ENCODE results near the gene ELMOD3. TPM values are rescaled to one million over a fixed set of nuclear protein-coding genes. Genes with fewer than 3 reads are reported as not detected.

The ELMOD3 gene
- total and polyA plus RNA-seq, 9 of the 15 experiments (the other 6 are each of a cell fraction or from before 2014, with no cell fraction given) = 2.7 to 18.7 (median 11.6) TPM

DNA sequence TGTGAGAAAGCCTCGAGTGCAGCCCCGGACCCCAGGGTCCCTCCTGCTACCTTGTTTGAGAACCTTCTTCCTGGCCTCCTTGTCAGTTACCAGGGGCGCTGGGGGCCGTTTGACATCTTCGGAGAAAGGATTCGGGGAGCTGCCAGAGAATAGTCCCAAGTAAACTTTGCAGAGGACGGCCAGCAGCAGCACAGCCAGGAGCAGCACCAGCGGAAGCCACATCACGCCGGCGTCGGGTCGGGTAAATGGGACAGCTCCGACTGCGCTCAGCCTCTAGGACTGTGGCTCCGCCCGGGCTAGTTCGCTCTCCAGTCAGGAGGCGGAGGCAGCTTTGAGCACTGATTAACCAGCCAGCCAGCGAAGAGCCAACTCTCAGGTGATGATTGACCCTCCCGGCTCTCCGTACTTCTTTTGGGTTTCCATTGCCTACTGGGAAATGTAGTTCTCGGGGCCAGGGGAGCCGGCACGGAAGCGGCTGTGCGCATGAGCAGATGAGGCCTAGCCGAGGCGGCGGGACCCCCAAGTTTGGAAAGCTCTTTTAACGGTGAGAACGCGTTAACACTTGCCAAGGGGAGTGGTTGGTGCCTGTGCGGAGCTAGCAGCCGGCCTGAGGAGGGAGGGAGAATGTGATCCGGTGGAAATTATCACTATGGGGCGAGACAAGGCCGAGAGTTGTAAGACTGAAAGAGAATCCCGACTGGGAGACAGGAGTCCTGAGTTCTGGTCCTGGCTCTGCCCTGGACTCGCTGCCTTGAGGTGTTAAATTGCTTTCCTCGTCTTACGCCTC, at the start of gene ELMOD3, which contains the start of gene RETSAT (continued):
- TF ChIP-seq, protein P1, sequence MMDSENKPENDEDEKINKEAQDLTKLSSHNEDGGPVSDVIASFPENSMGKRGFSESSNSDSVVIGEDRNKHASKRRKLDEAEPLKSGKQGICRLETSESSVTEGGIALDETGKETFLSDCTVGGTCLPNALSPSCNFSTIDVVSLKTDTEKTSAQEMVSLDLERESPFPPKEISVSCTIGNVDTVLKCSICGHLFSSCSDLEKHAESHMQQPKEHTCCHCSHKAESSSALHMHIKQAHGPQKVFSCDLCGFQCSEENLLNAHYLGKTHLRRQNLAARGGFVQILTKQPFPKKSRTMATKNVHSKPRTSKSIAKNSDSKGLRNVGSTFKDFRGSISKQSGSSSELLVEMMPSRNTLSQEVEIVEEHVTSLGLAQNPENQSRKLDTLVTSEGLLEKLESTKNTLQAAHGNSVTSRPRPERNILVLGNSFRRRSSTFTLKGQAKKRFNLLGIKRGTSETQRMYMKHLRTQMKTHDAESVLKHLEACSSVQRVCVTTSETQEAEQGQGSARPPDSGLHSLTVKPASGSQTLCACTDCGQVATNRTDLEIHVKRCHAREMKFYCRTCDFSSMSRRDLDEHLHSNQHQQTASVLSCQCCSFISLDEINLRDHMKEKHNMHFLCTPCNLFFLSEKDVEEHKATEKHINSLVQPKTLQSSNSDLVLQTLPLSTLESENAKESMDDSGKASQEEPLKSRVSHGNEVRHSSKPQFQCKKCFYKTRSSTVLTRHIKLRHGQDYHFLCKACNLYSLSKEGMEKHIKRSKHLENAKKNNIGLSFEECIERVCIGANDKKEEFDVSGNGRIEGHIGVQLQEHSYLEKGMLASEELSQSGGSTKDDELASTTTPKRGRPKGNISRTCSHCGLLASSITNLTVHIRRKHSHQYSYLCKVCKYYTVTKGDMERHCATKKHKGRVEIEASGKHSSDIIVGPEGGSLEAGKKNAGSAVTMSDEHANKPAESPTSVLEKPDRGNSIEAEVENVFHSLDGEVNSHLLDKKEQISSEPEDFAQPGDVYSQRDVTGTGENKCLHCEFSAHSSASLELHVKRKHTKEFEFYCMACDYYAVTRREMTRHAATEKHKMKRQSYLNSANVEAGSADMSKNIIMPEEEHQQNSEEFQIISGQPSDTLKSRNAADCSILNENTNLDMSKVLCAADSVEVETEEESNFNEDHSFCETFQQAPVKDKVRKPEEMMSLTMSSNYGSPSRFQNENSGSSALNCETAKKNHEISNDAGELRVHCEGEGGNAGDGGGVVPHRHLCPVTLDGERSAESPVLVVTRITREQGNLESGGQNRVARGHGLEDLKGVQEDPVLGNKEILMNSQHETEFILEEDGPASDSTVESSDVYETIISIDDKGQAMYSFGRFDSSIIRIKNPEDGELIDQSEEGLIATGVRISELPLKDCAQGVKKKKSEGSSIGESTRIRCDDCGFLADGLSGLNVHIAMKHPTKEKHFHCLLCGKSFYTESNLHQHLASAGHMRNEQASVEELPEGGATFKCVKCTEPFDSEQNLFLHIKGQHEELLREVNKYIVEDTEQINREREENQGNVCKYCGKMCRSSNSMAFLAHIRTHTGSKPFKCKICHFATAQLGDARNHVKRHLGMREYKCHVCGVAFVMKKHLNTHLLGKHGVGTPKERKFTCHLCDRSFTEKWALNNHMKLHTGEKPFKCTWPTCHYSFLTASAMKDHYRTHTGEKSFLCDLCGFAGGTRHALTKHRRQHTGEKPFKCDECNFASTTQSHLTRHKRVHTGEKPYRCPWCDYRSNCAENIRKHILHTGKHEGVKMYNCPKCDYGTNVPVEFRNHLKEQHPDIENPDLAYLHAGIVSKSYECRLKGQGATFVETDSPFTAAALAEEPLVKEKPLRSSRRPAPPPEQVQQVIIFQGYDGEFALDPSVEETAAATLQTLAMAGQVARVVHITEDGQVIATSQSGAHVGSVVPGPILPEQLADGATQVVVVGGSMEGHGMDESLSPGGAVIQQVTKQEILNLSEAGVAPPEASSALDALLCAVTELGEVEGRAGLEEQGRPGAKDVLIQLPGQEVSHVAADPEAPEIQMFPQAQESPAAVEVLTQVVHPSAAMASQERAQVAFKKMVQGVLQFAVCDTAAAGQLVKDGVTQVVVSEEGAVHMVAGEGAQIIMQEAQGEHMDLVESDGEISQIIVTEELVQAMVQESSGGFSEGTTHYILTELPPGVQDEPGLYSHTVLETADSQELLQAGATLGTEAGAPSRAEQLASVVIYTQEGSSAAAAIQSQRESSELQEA (IDR thresholded peaks at IDR 0.05; ENCODE audit: low read depth) = peak; percentile 100
- TF ChIP-seq SIX5 (IDR thresholded peaks at IDR 0.05; ENCODE audit: borderline replicate concordance in 1 of 2, insufficient read depth in 1 of 2, low read depth in 1 of 2, low read length in 2 of 2) (peak; percentile 89 to 93), ZNF263 (CRISPR knock-in tag; IDR thresholded peaks at IDR 0.05; ENCODE audit: borderline replicate concordance) (peak; percentile 15; the same call in 1 of the 2 replicates), TAF1 (IDR thresholded peaks at IDR 0.05; ENCODE audit: control insufficient read depth, extremely low read depth, insufficient read depth, low read length, severe bottlenecking) (peak; percentile 87), SAP30 (IDR thresholded peaks at IDR 0.05; ENCODE audit: borderline replicate concordance, insufficient read depth, low read depth, low read length, poor library complexity, severe bottlenecking) (peak; percentile 34), NFRKB (IDR thresholded peaks at IDR 0.05; ENCODE audit: low read depth) (no peak), SRF (CRISPR knock-in tag; IDR thresholded peaks at IDR 0.05) (peak in 1 of 2 experiments; percentile 56; a peak in 2 of 4 replicates), ASH1L (IDR thresholded peaks at IDR 0.05; ENCODE audit: borderline replicate concordance, low read depth, partially characterized antibody) (no peak), ZNF121 (CRISPR knock-in tag; conservative IDR thresholded peaks at IDR 0.05) (no peak), ZNF3 (CRISPR knock-in tag; IDR thresholded peaks at IDR 0.05) (no peak), NRF1 (conservative IDR thresholded peaks at IDR 0.05 in 1 of 2, IDR thresholded peaks at IDR 0.05 in 1 of 2) (peak; percentile 94 to 95), ETV1 (tag; conservative IDR thresholded peaks at IDR 0.05; ENCODE audit: low read depth) (peak; percentile 71), RBFOX2 (IDR thresholded peaks at IDR 0.05; ENCODE audit: low read depth, low read length) (peak; percentile 99), BHLHE40 (IDR thresholded peaks at IDR 0.05; ENCODE audit: low read length) (peak; percentile 46; the same call in 1 of the 2 replicates)
- TF ChIP-seq, protein P2, sequence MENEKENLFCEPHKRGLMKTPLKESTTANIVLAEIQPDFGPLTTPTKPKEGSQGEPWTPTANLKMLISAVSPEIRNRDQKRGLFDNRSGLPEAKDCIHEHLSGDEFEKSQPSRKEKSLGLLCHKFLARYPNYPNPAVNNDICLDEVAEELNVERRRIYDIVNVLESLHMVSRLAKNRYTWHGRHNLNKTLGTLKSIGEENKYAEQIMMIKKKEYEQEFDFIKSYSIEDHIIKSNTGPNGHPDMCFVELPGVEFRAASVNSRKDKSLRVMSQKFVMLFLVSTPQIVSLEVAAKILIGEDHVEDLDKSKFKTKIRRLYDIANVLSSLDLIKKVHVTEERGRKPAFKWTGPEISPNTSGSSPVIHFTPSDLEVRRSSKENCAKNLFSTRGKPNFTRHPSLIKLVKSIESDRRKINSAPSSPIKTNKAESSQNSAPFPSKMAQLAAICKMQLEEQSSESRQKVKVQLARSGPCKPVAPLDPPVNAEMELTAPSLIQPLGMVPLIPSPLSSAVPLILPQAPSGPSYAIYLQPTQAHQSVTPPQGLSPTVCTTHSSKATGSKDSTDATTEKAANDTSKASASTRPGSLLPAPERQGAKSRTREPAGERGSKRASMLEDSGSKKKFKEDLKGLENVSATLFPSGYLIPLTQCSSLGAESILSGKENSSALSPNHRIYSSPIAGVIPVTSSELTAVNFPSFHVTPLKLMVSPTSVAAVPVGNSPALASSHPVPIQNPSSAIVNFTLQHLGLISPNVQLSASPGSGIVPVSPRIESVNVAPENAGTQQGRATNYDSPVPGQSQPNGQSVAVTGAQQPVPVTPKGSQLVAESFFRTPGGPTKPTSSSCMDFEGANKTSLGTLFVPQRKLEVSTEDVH (IDR thresholded peaks at IDR 0.05; ENCODE audit: low read depth, partially characterized antibody) = no peak

Data from K562 (cell line).